GM18907 (cell line): ENCODE measurements around the gene MVK.
A peak's percentile ranks its signal among the peaks of the same experiment; 100 is the strongest.

Source experiments
- ATAC-seq: cut with Tn5 transposase; IDR thresholded peaks from one replicate; pipeline ENCODE4 v1.9.1; 2021; ENCODE audit warnings: mild to moderate bottlenecking, moderate library complexity; ENCODE audit not compliant: unreplicated experiment

Gene MVK

GRCh38 chr12:109573029-109573913 lies at the start of gene MVK, which contains the start of gene MMAB:
MVK (plus strand) TSS chr12:109573794; CDS start chr12:109574823, 1,029 bp downstream.
MMAB (minus strand) TSS chr12:109573504; CDS start chr12:109573480, 24 bp downstream.
- ATAC-seq = peak; percentile 95

GRCh38 chr12:109524466-109525278 lies 48.9 kb upstream of the MVK start:
- no peak for ATAC-seq

GRCh38 chr12:109525279-109525585 lies 48.4 kb upstream of the MVK start:
- no peak for ATAC-seq

- ATAC-seq = no peak
Measured at GRCh38 chr12:109527489-109528123, 46.0 kb upstream of the MVK start.

- ATAC-seq = no peak
Measured at GRCh38 chr12:109529691-109530640, 43.6 kb upstream of the MVK start.

- no peak for ATAC-seq
Measured at GRCh38 chr12:109531411-109531810, 42.2 kb upstream of the MVK start.

- no peak for ATAC-seq
Measured at GRCh38 chr12:109532721-109533486, 40.7 kb upstream of the MVK start.

GRCh38 chr12:109533487-109533740 lies 40.2 kb upstream of the MVK start:
- no peak for ATAC-seq

- no peak for ATAC-seq
Measured at GRCh38 chr12:109534456-109534855, 39.1 kb upstream of the MVK start.

GRCh38 chr12:109535231-109535862 lies 38.2 kb upstream of the MVK start:
- ATAC-seq = no peak

GRCh38 chr12:109535863-109536250 lies 37.7 kb upstream of the MVK start:
- no peak for ATAC-seq

- ATAC-seq = no peak
Measured at GRCh38 chr12:109537136-109537535, 36.5 kb upstream of the MVK start.

GRCh38 chr12:109538191-109538863 lies 35.3 kb upstream of the MVK start:
- ATAC-seq = no peak

- ATAC-seq = no peak
Measured at GRCh38 chr12:109539508-109539907, 34.1 kb upstream of the MVK start.

- no peak for ATAC-seq
Measured at GRCh38 chr12:109540526-109541412, 32.8 kb upstream of the MVK start.

- no peak for ATAC-seq
Measured at GRCh38 chr12:109541413-109541726, 32.2 kb upstream of the MVK start.

- ATAC-seq = no peak
Measured at GRCh38 chr12:109542014-109542413, 31.6 kb upstream of the MVK start.

- no peak for ATAC-seq
Measured at GRCh38 chr12:109542876-109543275, 30.7 kb upstream of the MVK start.
